GM21737 (cell line): ENCODE measurements around the gene TM9SF1.

Experiments
- ATAC-seq: cut with Tn5 transposase; IDR thresholded peaks from one replicate; pipeline ENCODE4 v1.9.1; 2021; ENCODE audit warnings: mild to moderate bottlenecking, moderate library complexity; ENCODE audit not compliant: unreplicated experiment

Gene TM9SF1

GRCh38 chr14:24197056-24197450, 1.8 kb upstream of the TM9SF1 start:
- ATAC-seq: no peak

- no peak for ATAC-seq
These were observed 1.1 kb upstream of the TM9SF1 start for GRCh38 chr14:24196071-24197055.

GRCh38 chr14:24194873-24195185, 412 bp downstream of the TM9SF1 start:
- ATAC-seq: no peak

GRCh38 chr14:24194186-24194872, 912 bp downstream of the TM9SF1 start:
- no peak for ATAC-seq

- ATAC-seq: no peak
These were observed 2.3 kb downstream of the TM9SF1 start for GRCh38 chr14:24192933-24193332.

- no peak for ATAC-seq
These were observed 4.8 kb downstream of the TM9SF1 start for GRCh38 chr14:24190416-24190815.

GRCh38 chr14:24189460-24189859, 5.8 kb downstream of the TM9SF1 start:
- ATAC-seq: no peak

- no peak for ATAC-seq
These were observed 6.2 kb downstream of the TM9SF1 start for GRCh38 chr14:24189059-24189375.

- ATAC-seq: peak; percentile 79
These were observed 6.8 kb downstream of the TM9SF1 start, which contains the start of gene IPO4 for GRCh38 chr14:24188251-24189058. TSS of gene IPO4 (minus strand) at chr14:24188816. CDS start at chr14:24188787, 29 bp downstream.

- ATAC-seq: no peak
These were observed 7.7 kb downstream of the TM9SF1 start for GRCh38 chr14:24187539-24187915.

- no peak for ATAC-seq
These were observed 8.3 kb downstream of the TM9SF1 start for GRCh38 chr14:24186831-24187538.

GRCh38 chr14:24185741-24186140, 9.5 kb downstream of the TM9SF1 start:
- ATAC-seq: no peak

- no peak for ATAC-seq
These were observed 10.2 kb downstream of the TM9SF1 start for GRCh38 chr14:24185026-24185425.

GRCh38 chr14:24184104-24184970, 10.9 kb downstream of the TM9SF1 start:
- ATAC-seq: no peak

- no peak for ATAC-seq
These were observed 12.2 kb downstream of the TM9SF1 start for GRCh38 chr14:24183014-24183481.

- ATAC-seq: no peak
These were observed 12.9 kb downstream of the TM9SF1 start for GRCh38 chr14:24182110-24182882.

- no peak for ATAC-seq
These were observed 13.7 kb downstream of the TM9SF1 start for GRCh38 chr14:24181371-24182077.
